NCI-H2081 treated with DMSO at 0.1 percent for 48 hours (cell line): ENCODE data around the gene HSD17B10.
A peak's percentile ranks its signal among the peaks of the same experiment; 100 is the strongest.
"Not testable (repeated sequence)": the region's sequence is repeated elsewhere in the genome, so short reads cannot be mapped to it uniquely, and the experiment has no call there.

Experiments
- DNase-seq: peaks from one replicate; lab custom pipeline; 2025; lab: John Stamatoyannopoulos, UW

The HSD17B10 gene

DNA sequence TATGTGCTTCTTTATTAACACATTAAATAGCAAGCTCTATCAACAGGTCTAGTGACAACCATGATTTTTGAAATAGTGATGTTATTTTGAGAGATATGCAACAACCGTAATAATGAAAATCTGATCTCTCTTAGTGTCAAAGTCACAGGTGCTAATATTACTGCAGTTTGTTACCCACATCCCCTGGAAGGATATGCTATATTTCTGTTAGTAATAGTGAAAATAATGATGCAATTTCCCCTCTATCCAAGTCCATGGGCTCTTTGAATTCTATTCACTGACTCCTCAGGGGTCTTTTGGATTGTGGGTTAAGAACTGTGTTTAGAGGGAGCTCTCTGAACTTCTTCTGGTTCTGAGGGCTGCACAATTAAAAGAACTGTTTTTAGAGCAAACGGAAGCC is 3.0 kb upstream of the HSD17B10 start:
- no peak for DNase-seq

DNA sequence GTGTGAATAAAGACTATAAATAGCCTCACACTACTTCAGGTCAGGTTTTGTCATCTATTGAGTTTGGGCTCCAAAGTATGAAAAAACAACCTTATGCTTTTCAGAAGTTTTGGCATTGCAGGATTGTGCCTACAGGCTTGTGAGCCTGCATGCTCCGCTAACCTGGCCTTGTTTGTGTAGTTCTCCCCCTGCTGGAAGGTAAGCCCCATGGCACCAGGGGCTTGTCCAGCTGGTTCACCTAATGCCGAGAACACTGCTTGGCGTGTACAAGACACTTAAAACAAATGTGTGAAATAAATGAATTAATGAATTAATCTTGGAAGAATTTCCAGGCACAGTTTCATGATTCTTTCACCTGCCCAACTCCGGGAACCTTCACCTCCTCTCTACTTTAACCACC is 1.8 kb upstream of the HSD17B10 start:
- no peak for DNase-seq

- no peak for DNase-seq
Measured at GRCh38 chrX:53430231-53430630, 3.9 kb downstream of the HSD17B10 start.

GRCh38 chrX:53429755-53430154 is 4.4 kb downstream of the HSD17B10 start:
- DNase-seq = no peak

DNA sequence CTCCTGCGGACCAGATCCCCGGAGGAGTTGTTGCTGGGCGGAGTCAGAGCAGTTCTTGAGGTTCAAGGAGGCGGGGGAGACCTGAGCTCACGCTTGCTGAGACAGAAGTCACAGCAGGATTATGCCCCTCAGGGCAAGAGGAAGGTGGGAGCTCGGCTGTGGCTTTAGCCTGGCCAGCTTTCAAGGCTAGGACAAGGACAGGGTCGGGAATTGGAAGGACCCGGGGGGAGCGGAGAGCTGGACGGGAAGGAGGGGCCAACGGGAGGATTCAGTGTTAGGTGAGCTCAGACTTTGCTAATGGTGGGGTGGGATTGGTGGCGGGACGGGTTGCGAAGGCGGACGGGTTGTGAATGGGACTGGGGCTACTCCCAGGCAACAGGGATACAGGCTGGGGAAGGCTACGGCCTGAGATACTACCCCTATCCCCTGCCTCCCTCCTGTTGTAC is 11.3 kb downstream of the HSD17B10 start, which contains the start of gene RIBC1:
TSS of gene RIBC1 (plus strand) at position 13 of the 446 bp plus-strand sequence. CDS start 3,404 bp downstream, outside the sequence.
- no peak for DNase-seq

- peak; percentile 83 for DNase-seq
Measured at GRCh38 chrX:53422086-53422860, 11.9 kb downstream of the HSD17B10 start, which contains the start of gene SMC1A. SMC1A (minus strand) TSS chrX:53422654; CDS start chrX:53422600, 54 bp downstream.

DNA sequence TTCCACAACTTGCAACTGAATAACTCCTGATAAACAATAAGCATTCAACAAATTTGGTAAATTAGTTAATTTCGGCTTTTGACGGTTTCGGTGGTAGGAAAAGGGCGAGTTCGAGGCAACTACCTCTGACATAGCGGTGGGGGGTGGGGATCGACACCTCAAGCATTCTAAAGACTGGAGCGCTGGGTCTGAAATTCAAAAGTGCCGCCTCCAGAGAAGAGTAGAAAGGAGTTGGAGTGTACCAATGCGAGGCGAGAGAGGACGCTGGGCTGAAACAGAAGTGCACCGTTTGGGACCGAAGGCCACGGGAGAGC is 12.4 kb downstream of the HSD17B10 start:
- no peak for DNase-seq

- DNase-seq = no peak
Measured at GRCh38 chrX:53421125-53421524, 13.0 kb downstream of the HSD17B10 start.

GRCh38 chrX:53420351-53420750 is 13.8 kb downstream of the HSD17B10 start:
- DNase-seq = not testable (repeated sequence)

- no peak for DNase-seq
Measured at GRCh38 chrX:53412446-53412845, 21.7 kb downstream of the HSD17B10 start.

- DNase-seq = no peak
Measured at GRCh38 chrX:53403535-53403934, 30.6 kb downstream of the HSD17B10 start.

DNA sequence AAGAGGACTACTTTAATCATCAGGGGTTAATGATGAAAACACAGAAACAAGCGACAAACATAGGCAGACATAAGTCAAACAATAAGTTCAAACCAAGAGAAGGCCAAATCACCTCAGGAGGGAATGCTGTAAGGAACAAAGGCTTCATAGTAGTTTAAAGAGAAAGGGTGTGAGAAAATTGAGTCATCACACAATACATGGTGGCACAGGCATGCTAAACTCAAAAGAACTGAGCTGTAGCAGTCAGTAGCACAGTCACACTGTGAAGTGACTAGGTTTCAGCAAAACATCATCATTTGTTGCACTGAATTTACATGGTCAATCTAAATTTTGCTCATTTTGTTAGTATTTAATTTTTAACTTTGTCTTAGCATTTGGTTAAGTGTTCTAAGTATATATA is 36.0 kb downstream of the HSD17B10 start:
- no peak for DNase-seq

DNA sequence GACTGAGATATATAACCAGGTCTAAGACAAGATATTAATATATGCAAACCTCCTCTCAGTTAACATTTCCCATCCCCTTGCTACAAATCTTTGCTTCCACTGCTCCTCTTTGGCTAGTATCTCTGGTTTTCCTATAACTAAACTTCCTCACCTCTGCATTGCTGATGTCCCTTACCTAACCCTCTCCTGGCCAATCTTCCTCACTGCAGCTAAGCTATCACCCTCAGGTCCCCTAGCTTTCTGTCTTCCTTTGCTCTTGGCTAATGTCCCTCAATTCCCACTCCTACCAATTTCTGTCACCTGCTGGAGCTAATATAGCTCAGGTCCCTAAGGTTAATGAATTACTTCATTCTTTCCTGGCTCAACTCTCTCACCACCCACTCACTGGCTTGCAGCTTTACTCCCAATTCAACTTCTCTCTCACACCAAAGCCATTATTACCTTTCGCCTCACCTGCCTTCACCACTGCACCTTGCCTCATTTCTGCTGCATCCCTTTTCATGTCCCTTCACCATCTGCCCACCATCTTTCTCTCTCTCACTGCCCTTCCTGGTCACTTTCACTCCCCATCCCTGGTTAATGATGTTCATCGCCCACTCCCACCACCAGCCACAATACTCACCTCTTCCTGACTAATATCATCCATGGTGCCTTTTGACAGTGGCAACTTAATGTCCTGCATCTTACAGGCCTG is 38.4 kb downstream of the HSD17B10 start:
- no peak for DNase-seq

- no peak for DNase-seq
Measured at GRCh38 chrX:53383376-53384076, 50.6 kb downstream of the HSD17B10 start.
